ENCODE measurements around the gene MYORG.

GRCh38 chr9:34396276-34397214 lies 19.8 kb upstream of the MYORG start:
- TF ChIP-seq CTCF (IDR thresholded peaks at IDR 0.05) (no peak), POLR2A (IDR thresholded peaks at IDR 0.05) (no peak), POLR2AphosphoS5 (IDR thresholded peaks at IDR 0.05) (no peak)

All from prostate gland (tissue), 2 donors.